Duodenal mucosa (tissue), 2 donors: ENCODE results near the gene DTD1.

ENCODE experiments used
- H3K27ac ChIP-seq: one replicate; pipeline ENCODE4 v1.7.0; 2013; ENCODE audit warnings: low read depth, low read length
- H3K27me3 ChIP-seq, 2 donors: one replicate each; pipeline ENCODE4 v1.7.0; 2013; ENCODE audit warnings: low read length in 2 of 2, control low read depth in 1 of 2; ENCODE audit not compliant: insufficient read depth in 2 of 2, control insufficient read depth in 1 of 2
- H3K36me3 ChIP-seq, 2 donors: one replicate each; pipeline ENCODE4 v1.7.0; 2013; ENCODE audit warnings: low read length in 2 of 2, control low read depth in 1 of 2; ENCODE audit not compliant: insufficient read depth in 2 of 2, control insufficient read depth in 1 of 2
- H3K4me1 ChIP-seq, 2 donors: one replicate each; pipeline ENCODE4 v1.7.0; 2013; ENCODE audit warnings: low read length in 2 of 2, control low read depth in 1 of 2; ENCODE audit not compliant: insufficient read depth in 2 of 2, control insufficient read depth in 1 of 2
- H3K4me3 ChIP-seq, 2 donors: one replicate each; pipeline ENCODE4 v1.7.0; 2013; ENCODE audit warnings: low read length in 2 of 2, low read depth in 1 of 2
- H3K9ac ChIP-seq, 2 donors: one replicate each; pipeline ENCODE4 v1.7.0; 2013; ENCODE audit warnings: low read length in 2 of 2, low read depth in 1 of 2
- H3K9me3 ChIP-seq, 2 donors: one replicate each; pipeline ENCODE4 v1.7.0; 2013; ENCODE audit warnings: low read length in 2 of 2, control low read depth in 1 of 2; ENCODE audit not compliant: control insufficient read depth in 1 of 2

The DTD1 gene

GRCh38 chr20:18717062-18717461 lies 129.2 kb downstream of the DTD1 start:
- no peaks in the 10 kb centered on the region for H3K27me3 ChIP-seq
- H3K27ac ChIP-seq: no peak overlapping the region
- no peaks in the 10 kb centered on the region for H3K9me3 ChIP-seq
- H3K9ac ChIP-seq: no peak overlapping the region
- H3K36me3 ChIP-seq: no peaks in the 10 kb centered on the region
- H3K4me3 ChIP-seq: no peak overlapping the region
- no peaks in the 10 kb centered on the region for H3K4me1 ChIP-seq

GRCh38 chr20:18718129-18718528 lies 130.3 kb downstream of the DTD1 start:
- no peak overlapping the region for H3K4me3 ChIP-seq

GRCh38 chr20:18719426-18719825 lies 131.6 kb downstream of the DTD1 start:
- no peaks in the 10 kb centered on the region for H3K4me1 ChIP-seq
- H3K9ac ChIP-seq: no peak overlapping the region
- no peak overlapping the region for H3K4me3 ChIP-seq
- no peaks in the 10 kb centered on the region for H3K27me3 ChIP-seq
- H3K27ac ChIP-seq: no peak overlapping the region
- H3K36me3 ChIP-seq: no peaks in the 10 kb centered on the region
- no peaks in the 10 kb centered on the region for H3K9me3 ChIP-seq

More at GRCh38 chr20:18718129-18718528, 130.3 kb downstream of the DTD1 start:
- no peaks in the 10 kb centered on the region for H3K36me3 ChIP-seq
- no peaks in the 10 kb centered on the region for H3K4me1 ChIP-seq
- H3K27ac ChIP-seq: no peak overlapping the region
- no peaks in the 10 kb centered on the region for H3K27me3 ChIP-seq
- no peak overlapping the region for H3K9ac ChIP-seq
- no peaks in the 10 kb centered on the region for H3K9me3 ChIP-seq

- no peaks in the 10 kb centered on the region for H3K9me3 ChIP-seq
- H3K9ac ChIP-seq: no peak overlapping the region
- no peak overlapping the region for H3K4me3 ChIP-seq
- no peak overlapping the region for H3K27ac ChIP-seq
- H3K27me3 ChIP-seq: no peaks in the 10 kb centered on the region
- no peaks in the 10 kb centered on the region for H3K36me3 ChIP-seq
- H3K4me1 ChIP-seq: peaks cover 1 to 3% of the 10 kb centered on the region in 2 donors
Observed at GRCh38 chr20:18721551-18722115, 133.8 kb downstream of the DTD1 start.

GRCh38 chr20:18722371-18722770 lies 134.5 kb downstream of the DTD1 start:
- Histone ChIP-seq H3K4me1 (peaks cover 9 to 10% of the 10 kb centered on the region in 2 donors), H3K4me3 (no peak overlapping the region), H3K27ac (no peak overlapping the region), H3K27me3 (no peaks in the 10 kb centered on the region), H3K9me3 (no peaks in the 10 kb centered on the region), H3K9ac (no peak overlapping the region), H3K36me3 (no peaks in the 10 kb centered on the region)

- H3K27me3 ChIP-seq: no peaks in the 10 kb centered on the region
- no peaks in the 10 kb centered on the region for H3K36me3 ChIP-seq
- H3K9me3 ChIP-seq: no peaks in the 10 kb centered on the region
- no peak overlapping the region for H3K9ac ChIP-seq
- no peak overlapping the region for H3K4me3 ChIP-seq
- no peak overlapping the region for H3K27ac ChIP-seq
- peaks cover 22 to 24% of the 10 kb centered on the region in 2 donors for H3K4me1 ChIP-seq
Observed at GRCh38 chr20:18724077-18724476, 136.2 kb downstream of the DTD1 start.

- H3K27me3 ChIP-seq: no peaks in the 10 kb centered on the region
- H3K4me3 ChIP-seq: no peak overlapping the region
- no peak overlapping the region for H3K9ac ChIP-seq
- no peaks in the 10 kb centered on the region for H3K36me3 ChIP-seq
- peaks cover 22 to 24% of the 10 kb centered on the region in 2 donors for H3K4me1 ChIP-seq
- H3K27ac ChIP-seq: no peak overlapping the region
- H3K9me3 ChIP-seq: no peaks in the 10 kb centered on the region
Observed at GRCh38 chr20:18724788-18725464, 137.1 kb downstream of the DTD1 start.

- Histone ChIP-seq H3K9ac (no peak overlapping the region), H3K27me3 (no peaks in the 10 kb centered on the region), H3K36me3 (no peaks in the 10 kb centered on the region), H3K4me3 (no peak overlapping the region), H3K27ac (no peak overlapping the region), H3K9me3 (no peaks in the 10 kb centered on the region), H3K4me1 (peaks cover 22 to 24% of the 10 kb centered on the region in 2 donors)
Observed at GRCh38 chr20:18727032-18727508, 139.2 kb downstream of the DTD1 start.

GRCh38 chr20:18728165-18728869 lies 140.5 kb downstream of the DTD1 start:
- Histone ChIP-seq H3K4me3 (no peak overlapping the region), H3K9me3 (no peaks in the 10 kb centered on the region), H3K27me3 (no peaks in the 10 kb centered on the region), H3K27ac (no peak overlapping the region), H3K4me1 (peaks cover 22 to 24% of the 10 kb centered on the region in 2 donors), H3K9ac (no peak overlapping the region), H3K36me3 (no peaks in the 10 kb centered on the region)

- Histone ChIP-seq H3K4me1 (peaks cover 22 to 24% of the 10 kb centered on the region in 2 donors), H3K27me3 (no peaks in the 10 kb centered on the region), H3K36me3 (no peaks in the 10 kb centered on the region), H3K27ac (no peak overlapping the region), H3K4me3 (no peak overlapping the region), H3K9ac (no peak overlapping the region), H3K9me3 (no peaks in the 10 kb centered on the region)
Observed at GRCh38 chr20:18728870-18729224, 141.0 kb downstream of the DTD1 start.
